Transverse colon (tissue), 4 donors: ENCODE data around the gene MYH13. TPM values are rescaled to one million over a fixed set of nuclear protein-coding genes. Genes with fewer than 3 reads are reported as not detected.

Experiments
- DNase-seq: peaks from one replicate; pipeline ENCODE4 v3.0.0-alpha.2; 2019
- H3K27ac ChIP-seq, 4 donors: fragments of 200-600 bp; sonication (generic); 2 replicates each; pipeline ENCODE4 v1.5.1; 2016 to 2018; ENCODE audit warnings: inconsistent platforms in 4 of 4
- H3K27me3 ChIP-seq: fragments of 200-600 bp; sonication (generic); 2 replicates; pipeline ENCODE4 v1.5.1; 2017; ENCODE audit warnings: inconsistent platforms
- H3K36me3 ChIP-seq, 4 donors: fragments of 200-600 bp; sonication (generic); 2 replicates each; pipeline ENCODE4 v1.5.1; 2017 to 2019; ENCODE audit warnings: inconsistent platforms in 4 of 4
- H3K4me1 ChIP-seq, 4 donors: fragments of 200-600 bp; sonication (generic); 2 replicates each; pipeline ENCODE4 v1.5.1; 2017 to 2020; ENCODE audit warnings: inconsistent platforms in 4 of 4
- H3K4me3 ChIP-seq, 4 donors: fragments of 200-600 bp; sonication (generic); 1 replicate in 1 of 4; 2 replicates in 3 of 4; pipeline versions ENCODE4 v1.5.1 to v1.6.1; 2017 to 2019; ENCODE audit warnings: inconsistent platforms in 4 of 4
- H3K9me3 ChIP-seq, 2 donors: fragments of 200-600 bp; sonication (generic); 2 replicates each; pipeline ENCODE4 v1.5.1; 2017 to 2019; ENCODE audit warnings: inconsistent platforms in 2 of 2
- EP300 ChIP-seq: sonication (generic); formaldehyde crosslinking; IDR thresholded peaks from one replicate; pipeline ENCODE4 v1.6.1; 2017; ENCODE audit warnings: antibody characterized with exemption, low read depth
- POLR2A ChIP-seq: fragments of 450-650 bp; IDR thresholded peaks from one replicate; pipeline ENCODE4 v1.6.1; 2016; ENCODE audit warnings: antibody characterized with exemption, mild to moderate bottlenecking, moderate library complexity
- POLR2AphosphoS5 ChIP-seq, 3 donors: sonication (generic); formaldehyde crosslinking; IDR thresholded peaks; one replicate each; pipeline ENCODE4 v1.6.1; 2016; ENCODE audit warnings: antibody characterized with exemption in 3 of 3
- WGBS, 2 donors: methylation state at CpG; one replicate each; pipeline ENCODE4 v1.1.5; 2018; ENCODE audit warnings: low coverage in 1 of 2; 5-methylcytosine and 5-hydroxymethylcytosine counted together
- in situ Hi-C, 4 donors: fragments of 200-750 bp; cut with MboI; loops; one replicate each; pipeline versions ENCODE4 v1.15.0 to v1.15.1; 2017; ENCODE audit warnings: low sequenced_read_pairs in 3 of 4, low pct_ligation_motif_present in 1 of 4, low pct_unique_long_range_greater_than_20kb in 1 of 4
- intact Hi-C: fragments of 100-400 bp; cut with DNase I; formaldehyde crosslinking; loops from one replicate; pipeline ENCODE4 v1.15.1; 2023; ENCODE audit warnings: low total_unique reads
- total RNA-seq, 4 donors: library from RNA; depleted of rRNA; stranded (reverse); fragments of >200 nt; gene quantifications; one replicate each; pipeline ENCODE4 v1.1.0, GENCODE V29; 2016
- TF ChIP-seq, protein P1 (sequence below), 5 experiments: fragments of 200-600 bp in 3 of 5; fragments of 450-650 bp in 2 of 5; sonication (generic) in 3 of 5; IDR thresholded peaks; 1 replicate in 2 of 5; 2 replicates in 3 of 5; pipeline ENCODE4 v1.5.1; 2016 to 2017; ENCODE audit warnings: antibody characterized with exemption in 5 of 5, inconsistent platforms in 3 of 5, mild to moderate bottlenecking in 2 of 5, moderate library complexity in 1 of 5

Gene MYH13
- total RNA-seq, 4 donors from 2014 or later, result 0.14 to 2.6 (median 0.16) TPM; not detected in 1

DNA sequence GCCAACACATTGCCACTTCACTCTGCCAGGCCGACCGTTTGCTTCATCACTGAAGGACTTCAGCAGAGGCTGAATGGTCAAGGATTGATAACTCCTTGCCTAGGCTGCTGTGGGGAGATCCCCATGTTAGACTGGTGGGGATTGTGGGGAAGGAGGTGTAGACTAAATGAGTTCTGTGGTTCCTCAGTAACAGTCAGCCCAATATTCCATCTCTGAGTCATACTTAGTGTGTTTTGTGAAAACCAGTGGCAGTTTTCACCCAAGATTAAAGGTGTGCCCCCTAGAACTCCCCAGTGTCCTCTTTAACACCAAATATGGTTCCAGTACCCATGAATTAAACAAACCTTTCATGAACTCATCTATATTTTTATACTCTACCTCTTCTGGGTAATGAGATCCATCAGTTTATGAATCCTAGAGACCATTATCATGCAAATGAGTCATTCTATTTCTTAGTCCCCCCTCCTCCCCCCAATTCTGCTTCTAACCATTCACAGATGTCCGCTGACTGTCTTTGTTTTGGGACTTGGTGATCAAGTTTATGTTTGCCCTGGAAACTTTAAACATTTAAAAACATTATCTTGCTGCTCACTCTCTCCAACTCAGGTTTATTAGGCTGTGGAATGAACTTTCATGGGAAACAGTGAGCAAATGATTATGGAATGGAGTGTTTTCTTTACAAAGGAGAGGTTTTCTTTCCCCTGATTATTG, 107.6 kb downstream of the MYH13 start:
- Histone ChIP-seq H3K9me3 (no peaks in the 10 kb centered on the region), H3K4me3 (no peak overlapping the region), H3K36me3 (no peaks in the 10 kb centered on the region), H3K4me1 (no peaks in the 10 kb centered on the region), H3K27ac (no peak overlapping the region), H3K27me3 (no peaks in the 10 kb centered on the region)
- TF ChIP-seq EP300 (no peak), POLR2AphosphoS5 (IDR thresholded peaks at IDR 0.05) (no peak), POLR2A (no peak)
- TF ChIP-seq, protein P1, sequence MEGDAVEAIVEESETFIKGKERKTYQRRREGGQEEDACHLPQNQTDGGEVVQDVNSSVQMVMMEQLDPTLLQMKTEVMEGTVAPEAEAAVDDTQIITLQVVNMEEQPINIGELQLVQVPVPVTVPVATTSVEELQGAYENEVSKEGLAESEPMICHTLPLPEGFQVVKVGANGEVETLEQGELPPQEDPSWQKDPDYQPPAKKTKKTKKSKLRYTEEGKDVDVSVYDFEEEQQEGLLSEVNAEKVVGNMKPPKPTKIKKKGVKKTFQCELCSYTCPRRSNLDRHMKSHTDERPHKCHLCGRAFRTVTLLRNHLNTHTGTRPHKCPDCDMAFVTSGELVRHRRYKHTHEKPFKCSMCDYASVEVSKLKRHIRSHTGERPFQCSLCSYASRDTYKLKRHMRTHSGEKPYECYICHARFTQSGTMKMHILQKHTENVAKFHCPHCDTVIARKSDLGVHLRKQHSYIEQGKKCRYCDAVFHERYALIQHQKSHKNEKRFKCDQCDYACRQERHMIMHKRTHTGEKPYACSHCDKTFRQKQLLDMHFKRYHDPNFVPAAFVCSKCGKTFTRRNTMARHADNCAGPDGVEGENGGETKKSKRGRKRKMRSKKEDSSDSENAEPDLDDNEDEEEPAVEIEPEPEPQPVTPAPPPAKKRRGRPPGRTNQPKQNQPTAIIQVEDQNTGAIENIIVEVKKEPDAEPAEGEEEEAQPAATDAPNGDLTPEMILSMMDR (IDR thresholded peaks at IDR 0.05), result no peak
- WGBS, 2 donors, result 67 to 70% methylated on average over 3 of the region's 3 CpGs
- in situ Hi-C loops, result no loop called here
- no peak for DNase-seq
- intact Hi-C loops, result no loop called here

DNA sequence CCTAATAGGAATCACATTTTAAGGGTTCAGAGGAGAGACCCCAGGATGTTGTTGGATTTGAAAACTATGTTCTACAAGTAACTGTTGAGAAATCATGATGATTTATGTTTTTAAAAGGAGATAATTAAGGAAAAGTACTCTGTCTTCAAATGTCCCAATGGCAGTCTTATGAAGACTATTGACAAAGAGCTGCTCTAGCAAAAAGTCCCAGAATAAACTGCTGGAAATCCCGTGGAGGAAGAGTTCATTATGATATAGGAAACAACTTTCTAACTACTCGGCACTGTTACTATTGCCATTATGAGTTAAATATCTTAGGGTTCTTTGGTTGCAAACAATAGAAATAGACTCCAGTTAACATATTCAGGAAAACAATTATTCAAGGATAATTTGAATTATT, 108.8 kb downstream of the MYH13 start:
- in situ Hi-C loops (no loop called here), intact Hi-C loops (no loop called here)
- Histone ChIP-seq H3K4me3 (no peak overlapping the region), H3K9me3 (no peaks in the 10 kb centered on the region), H3K36me3 (no peaks in the 10 kb centered on the region), H3K4me1 (no peaks in the 10 kb centered on the region), H3K27ac (no peak overlapping the region), H3K27me3 (no peaks in the 10 kb centered on the region)
- DNase-seq, result no peak
- 65 to 68% methylated on average over 2 of the region's 2 CpGs for WGBS, 2 donors
- TF ChIP-seq EP300 (no peak), POLR2AphosphoS5 (IDR thresholded peaks at IDR 0.05) (no peak), POLR2A (no peak)
- TF ChIP-seq, protein P1 (IDR thresholded peaks at IDR 0.05), result no peak

DNA sequence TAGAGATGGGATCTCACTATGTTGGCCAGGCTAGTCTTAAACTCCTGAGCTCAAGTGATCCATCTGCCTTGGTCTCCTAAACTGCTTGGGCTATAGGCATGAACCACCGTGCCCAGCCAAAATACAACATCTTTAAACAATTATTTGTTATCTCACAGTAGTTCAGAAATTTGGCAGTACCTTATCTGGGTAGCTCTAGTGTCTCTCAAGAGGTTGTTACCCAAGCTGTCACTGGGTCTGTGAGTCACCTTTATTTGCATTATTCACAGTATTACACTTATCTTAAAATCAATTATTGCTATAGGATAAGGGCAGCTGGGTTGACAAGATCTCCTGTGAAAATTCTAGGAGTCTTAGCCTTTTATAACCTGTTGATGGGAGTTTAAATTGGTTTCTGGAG, 110.4 kb downstream of the MYH13 start:
- TF ChIP-seq, protein P1 (IDR thresholded peaks at IDR 0.05), result no peak
- TF ChIP-seq EP300, result no peak
- no peak for TF ChIP-seq POLR2A
- no peak for TF ChIP-seq POLR2AphosphoS5 (IDR thresholded peaks at IDR 0.05)
- Histone ChIP-seq H3K4me1 (no peaks in the 10 kb centered on the region), H3K4me3 (no peak overlapping the region), H3K27me3 (no peaks in the 10 kb centered on the region), H3K9me3 (no peaks in the 10 kb centered on the region), H3K36me3 (no peaks in the 10 kb centered on the region), H3K27ac (no peak overlapping the region)
- in situ Hi-C loops (no loop called here), intact Hi-C loops (no loop called here)
- DNase-seq, result no peak
- 67% methylated on average over 1 of the region's 1 CpG; no CpG with 5 or more reads in 1 of the 2 donors for WGBS, 2 donors

DNA sequence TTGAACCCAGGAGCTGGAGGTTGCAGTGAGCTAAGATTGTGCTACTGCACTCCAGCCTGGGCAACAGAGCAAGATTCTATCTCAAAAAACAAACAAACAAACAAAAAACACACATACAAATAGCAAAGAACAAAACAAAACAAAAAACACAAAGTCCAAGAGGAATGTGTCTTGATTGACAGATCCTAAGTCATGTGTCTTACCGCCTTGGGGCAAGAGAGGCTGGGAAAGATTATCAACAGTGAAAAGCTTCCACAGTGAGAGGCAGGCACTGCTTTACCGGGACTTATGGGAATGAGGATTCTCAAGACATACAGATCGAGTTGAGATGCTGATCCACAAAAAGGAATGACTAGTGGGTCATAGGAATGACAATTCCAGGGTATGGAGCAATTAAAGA, 111.7 kb downstream of the MYH13 start:
- no peak overlapping the region for H3K4me3 ChIP-seq
- 50 to 65% methylated on average over 3 of the region's 3 CpGs for WGBS, 2 donors
- no peaks in the 10 kb centered on the region for H3K9me3 ChIP-seq
- TF ChIP-seq EP300, result no peak
- no peak for TF ChIP-seq POLR2AphosphoS5 (IDR thresholded peaks at IDR 0.05)
- TF ChIP-seq, protein P1 (IDR thresholded peaks at IDR 0.05), result no peak
- TF ChIP-seq POLR2A, result no peak
- no peaks in the 10 kb centered on the region for H3K27me3 ChIP-seq
- in situ Hi-C loops (no loop called here), intact Hi-C loops (no loop called here)
- H3K27ac ChIP-seq, result no peak overlapping the region
- DNase-seq, result no peak
- H3K4me1 ChIP-seq, result no peaks in the 10 kb centered on the region
- H3K36me3 ChIP-seq, result no peaks in the 10 kb centered on the region
